LNCAP (cell line): ENCODE measurements around the gene UST.

Source experiments
- TF ChIP-seq, protein P1 (sequence below): fragments of 450-650 bp; IDR thresholded peaks from 2 replicates; pipeline ENCODE4 v1.5.1; 2017; ENCODE audit warnings: mild to moderate bottlenecking

Gene UST

DNA sequence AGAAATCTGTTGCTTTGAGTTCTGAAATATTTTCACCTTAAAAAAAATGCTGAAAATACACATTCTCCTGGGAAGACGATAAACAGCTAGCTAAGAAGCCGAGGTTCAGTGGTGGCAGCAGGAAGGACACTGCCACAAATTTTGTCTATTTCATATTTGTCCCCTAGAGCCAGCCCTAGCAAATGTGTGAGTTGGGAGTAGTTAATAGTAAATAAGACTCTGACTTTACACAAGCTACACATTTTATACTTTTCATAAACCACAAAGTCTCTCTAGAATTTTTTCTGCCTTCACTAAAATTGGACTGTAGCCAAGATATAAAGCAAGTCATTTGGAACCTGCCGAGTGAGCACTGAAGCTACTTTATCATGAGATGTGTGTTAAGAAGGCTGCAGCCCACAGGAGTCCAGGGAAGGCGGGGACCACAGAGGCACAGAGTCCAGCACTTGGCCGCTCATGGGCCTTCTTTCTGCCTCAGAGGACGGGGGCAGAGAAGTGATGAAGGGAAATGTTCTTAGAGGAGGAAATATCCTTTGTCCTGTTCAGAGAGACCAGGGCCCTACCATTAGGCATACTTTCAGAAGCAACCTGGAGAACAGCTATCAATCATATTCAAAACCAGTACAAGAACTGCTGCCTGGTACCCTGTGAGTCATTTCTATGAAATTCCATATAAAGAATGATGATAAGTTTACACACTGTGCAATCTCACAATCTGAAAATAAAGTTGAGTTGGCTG, 329.0 kb downstream of the UST start:
- TF ChIP-seq, protein P1, sequence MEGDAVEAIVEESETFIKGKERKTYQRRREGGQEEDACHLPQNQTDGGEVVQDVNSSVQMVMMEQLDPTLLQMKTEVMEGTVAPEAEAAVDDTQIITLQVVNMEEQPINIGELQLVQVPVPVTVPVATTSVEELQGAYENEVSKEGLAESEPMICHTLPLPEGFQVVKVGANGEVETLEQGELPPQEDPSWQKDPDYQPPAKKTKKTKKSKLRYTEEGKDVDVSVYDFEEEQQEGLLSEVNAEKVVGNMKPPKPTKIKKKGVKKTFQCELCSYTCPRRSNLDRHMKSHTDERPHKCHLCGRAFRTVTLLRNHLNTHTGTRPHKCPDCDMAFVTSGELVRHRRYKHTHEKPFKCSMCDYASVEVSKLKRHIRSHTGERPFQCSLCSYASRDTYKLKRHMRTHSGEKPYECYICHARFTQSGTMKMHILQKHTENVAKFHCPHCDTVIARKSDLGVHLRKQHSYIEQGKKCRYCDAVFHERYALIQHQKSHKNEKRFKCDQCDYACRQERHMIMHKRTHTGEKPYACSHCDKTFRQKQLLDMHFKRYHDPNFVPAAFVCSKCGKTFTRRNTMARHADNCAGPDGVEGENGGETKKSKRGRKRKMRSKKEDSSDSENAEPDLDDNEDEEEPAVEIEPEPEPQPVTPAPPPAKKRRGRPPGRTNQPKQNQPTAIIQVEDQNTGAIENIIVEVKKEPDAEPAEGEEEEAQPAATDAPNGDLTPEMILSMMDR: no peak

DNA sequence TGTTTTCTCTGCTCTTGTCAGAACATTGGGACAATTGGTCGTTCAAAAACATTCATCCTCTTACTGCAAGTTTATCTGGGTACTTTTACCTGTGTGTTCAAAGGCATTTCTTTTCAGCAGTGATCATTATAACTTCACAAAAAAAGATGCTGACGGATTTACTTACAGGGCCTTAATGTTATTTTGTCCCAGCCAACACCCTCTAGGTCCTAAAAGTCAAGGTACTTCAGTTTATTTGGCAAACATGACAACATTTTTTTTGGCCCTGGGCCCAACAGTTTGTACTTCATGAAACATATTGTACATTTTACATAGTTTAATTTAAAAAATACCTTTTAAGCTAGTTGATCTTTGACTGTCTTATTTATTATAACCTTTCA, 329.5 kb downstream of the UST start:
- TF ChIP-seq, protein P1: no peak

DNA sequence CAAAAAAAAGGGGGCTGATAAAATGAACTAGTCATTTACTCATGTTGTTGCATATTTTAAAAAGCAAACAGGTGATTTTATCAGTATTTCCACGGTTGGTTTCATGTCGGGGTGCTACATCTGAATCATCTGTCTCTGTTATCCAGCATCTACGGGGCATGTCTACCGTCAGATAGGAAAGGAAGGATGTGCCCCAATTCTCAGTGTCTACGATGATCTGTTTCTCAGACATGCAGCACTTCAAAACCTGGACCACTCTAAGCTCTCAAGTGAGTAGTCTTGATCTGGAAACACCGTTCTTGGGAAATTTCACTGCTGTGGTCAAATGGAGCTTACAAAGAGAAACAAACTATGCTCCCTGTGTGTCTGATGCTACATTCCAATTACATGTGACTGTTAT, 330.4 kb downstream of the UST start:
- TF ChIP-seq, protein P1: no peak

DNA sequence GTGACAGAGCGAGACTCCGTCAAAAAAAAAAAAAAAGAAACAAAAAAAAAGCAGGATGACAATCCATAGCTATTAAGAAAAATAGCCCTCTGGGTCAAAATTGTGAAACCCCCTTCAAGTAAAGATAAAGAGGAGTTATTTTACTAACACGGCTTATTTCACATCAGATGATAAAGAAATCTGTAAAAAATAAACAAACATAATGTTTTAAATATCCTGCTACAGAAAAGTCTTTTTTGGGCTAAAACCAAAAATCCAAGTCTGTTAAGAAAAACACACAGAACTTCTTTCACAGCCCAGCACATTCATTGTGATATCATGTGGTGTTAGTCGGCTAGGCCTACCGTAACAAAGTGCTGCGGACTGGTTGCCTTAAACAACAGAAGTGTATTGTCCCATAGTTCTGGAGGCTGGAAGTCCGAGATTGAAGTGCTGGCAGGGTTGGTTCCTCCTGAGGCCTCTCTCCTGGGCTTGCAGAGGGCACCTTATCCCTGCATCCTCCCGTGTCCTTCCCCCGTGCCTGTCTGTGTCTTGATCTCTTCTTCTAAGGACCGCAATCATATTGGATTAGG, 331.5 kb downstream of the UST start:
- TF ChIP-seq, protein P1: no peak

DNA sequence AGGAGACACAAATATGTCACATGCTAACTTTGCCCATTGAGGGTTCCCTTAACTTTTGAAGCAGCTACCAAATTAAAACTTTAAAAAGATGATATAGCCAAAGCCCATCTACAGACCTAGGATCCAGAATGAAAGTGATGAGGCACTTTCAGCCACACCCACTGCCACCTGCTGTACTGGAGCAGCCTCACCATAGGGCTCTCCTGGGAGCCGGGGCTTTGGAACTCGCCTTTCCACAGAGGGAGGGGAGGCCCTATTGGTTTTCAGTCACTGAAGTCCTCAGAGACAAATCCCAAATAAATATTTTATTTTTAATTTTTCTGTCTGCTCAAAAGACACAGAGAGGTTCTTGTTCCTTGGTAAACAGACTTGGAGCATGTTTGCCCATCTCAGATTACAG, 332.6 kb downstream of the UST start:
- TF ChIP-seq, protein P1: no peak

DNA sequence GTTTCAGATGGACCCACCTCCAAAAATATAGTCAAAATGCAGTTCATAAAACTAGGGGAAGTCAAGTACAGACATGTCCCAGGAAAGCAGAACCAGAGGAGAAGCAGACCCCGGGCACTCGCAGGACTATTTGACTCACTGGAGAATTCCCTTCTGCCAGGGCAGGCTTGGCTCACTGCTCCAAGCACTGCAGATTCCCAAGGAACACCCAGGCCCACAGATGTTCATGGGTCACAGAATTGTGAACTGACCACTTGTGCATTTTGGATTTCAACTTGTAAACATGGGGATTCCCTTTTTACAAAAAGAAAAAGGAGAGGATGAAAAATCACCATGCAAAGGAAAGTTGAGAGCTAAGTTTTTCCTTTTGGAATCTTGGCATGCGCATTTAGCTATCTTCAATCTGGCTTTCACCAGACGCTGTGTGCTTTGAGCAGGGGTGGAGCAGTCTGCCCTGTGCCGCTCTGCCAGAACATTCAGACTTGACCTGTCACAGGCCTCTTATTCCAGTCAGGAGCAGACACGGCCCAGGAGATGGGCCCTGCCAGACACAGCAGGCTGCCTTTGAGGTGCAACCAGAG, 333.2 kb downstream of the UST start:
- TF ChIP-seq, protein P1: no peak

DNA sequence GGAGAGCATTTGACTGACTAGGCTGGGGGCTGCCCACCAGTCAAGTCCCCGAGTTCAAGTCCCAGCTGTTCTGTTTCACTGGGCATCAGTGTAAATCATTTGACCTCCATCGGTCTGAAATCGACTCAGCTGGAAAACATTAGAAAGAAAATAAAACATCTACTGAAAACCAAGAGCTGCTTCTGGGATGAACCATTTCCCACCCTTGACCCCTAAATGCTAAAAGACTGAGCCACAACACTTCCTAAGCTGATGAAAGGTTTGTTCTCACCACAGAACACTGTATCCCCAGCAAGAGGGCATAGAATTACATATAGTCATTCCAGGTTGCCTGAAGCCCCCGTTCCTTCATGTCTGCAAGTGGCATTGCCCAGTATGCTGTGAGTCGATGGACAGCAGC, 333.7 kb downstream of the UST start:
- TF ChIP-seq, protein P1: no peak
